ENCODE data around the gene STX7.

- TF ChIP-seq, protein P1, sequence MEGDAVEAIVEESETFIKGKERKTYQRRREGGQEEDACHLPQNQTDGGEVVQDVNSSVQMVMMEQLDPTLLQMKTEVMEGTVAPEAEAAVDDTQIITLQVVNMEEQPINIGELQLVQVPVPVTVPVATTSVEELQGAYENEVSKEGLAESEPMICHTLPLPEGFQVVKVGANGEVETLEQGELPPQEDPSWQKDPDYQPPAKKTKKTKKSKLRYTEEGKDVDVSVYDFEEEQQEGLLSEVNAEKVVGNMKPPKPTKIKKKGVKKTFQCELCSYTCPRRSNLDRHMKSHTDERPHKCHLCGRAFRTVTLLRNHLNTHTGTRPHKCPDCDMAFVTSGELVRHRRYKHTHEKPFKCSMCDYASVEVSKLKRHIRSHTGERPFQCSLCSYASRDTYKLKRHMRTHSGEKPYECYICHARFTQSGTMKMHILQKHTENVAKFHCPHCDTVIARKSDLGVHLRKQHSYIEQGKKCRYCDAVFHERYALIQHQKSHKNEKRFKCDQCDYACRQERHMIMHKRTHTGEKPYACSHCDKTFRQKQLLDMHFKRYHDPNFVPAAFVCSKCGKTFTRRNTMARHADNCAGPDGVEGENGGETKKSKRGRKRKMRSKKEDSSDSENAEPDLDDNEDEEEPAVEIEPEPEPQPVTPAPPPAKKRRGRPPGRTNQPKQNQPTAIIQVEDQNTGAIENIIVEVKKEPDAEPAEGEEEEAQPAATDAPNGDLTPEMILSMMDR (IDR thresholded peaks at IDR 0.05), result no peak
- TF ChIP-seq POLR2A (IDR thresholded peaks at IDR 0.05) (no peak), POLR2AphosphoS5 (IDR thresholded peaks at IDR 0.05) (no peak), EP300 (IDR thresholded peaks at IDR 0.05) (no peak)
These were observed 1.1 kb upstream of the STX7 start for GRCh38 chr6:132513831-132514545.

All from stomach (tissue), 4 donors.